ENCODE measurements around the gene APMAP. TPM values are rescaled to one million over a fixed set of nuclear protein-coding genes. Genes with fewer than 3 reads are reported as not detected.

APMAP gene
- total RNA-seq, 4 donors from 2014 or later: 45.3 to 83.1 (median 54.1) TPM

GRCh38 chr20:24993337-24994185, 1.0 kb upstream of the APMAP start:
- TF ChIP-seq EP300 (IDR thresholded peaks at IDR 0.05) (no peak), CTCF (IDR thresholded peaks at IDR 0.05) (peak; percentile 16 to 55 (median 24)), POLR2A (IDR thresholded peaks at IDR 0.05) (no peak)
- no peak for DNase-seq (ENCODE audit: low spot score in 2 of 2)
- WGBS, 2 donors: 21 to 34% methylated on average over 9 of the region's 9 CpGs
- Histone ChIP-seq H3K4me3 (peak overlapping the region; percentile 68 to 87 (median 80)), H3K9me3 (no peaks in the 10 kb centered on the region), H3K4me1 (peaks cover 0 to 56% (median 19%) of the 10 kb centered on the region in 4 donors), H3K27me3 (no peaks in the 10 kb centered on the region), H3K27ac (peak overlapping the region; percentile 83 to 97 (median 96)), H3K36me3 (no peaks in the 10 kb centered on the region)

GRCh38 chr20:24991897-24992486, 559 bp downstream of the APMAP start:
- 0 to 1% methylated on average over 32 to 35 of the region's 36 CpGs for WGBS, 2 donors
- peak overlapping the region; percentile 68 to 87 (median 80) for H3K4me3 ChIP-seq
- H3K9me3 ChIP-seq: no peaks in the 10 kb centered on the region
- peaks cover 0 to 48% (median 19%) of the 10 kb centered on the region in 4 donors for H3K4me1 ChIP-seq
- DNase-seq (ENCODE audit: low spot score in 2 of 2): no peak
- peak overlapping the region; percentile 83 to 97 (median 96) for H3K27ac ChIP-seq
- no peaks in the 10 kb centered on the region for H3K36me3 ChIP-seq
- TF ChIP-seq EP300 (IDR thresholded peaks at IDR 0.05): no peak
- TF ChIP-seq CTCF (IDR thresholded peaks at IDR 0.05): no peak
- no peak for TF ChIP-seq POLR2A (IDR thresholded peaks at IDR 0.05)
- no peaks in the 10 kb centered on the region for H3K27me3 ChIP-seq

- TF ChIP-seq CTCF (IDR thresholded peaks at IDR 0.05) (no peak), EP300 (IDR thresholded peaks at IDR 0.05) (no peak), POLR2A (IDR thresholded peaks at IDR 0.05) (no peak)
- WGBS, 2 donors: 89 to 92% methylated on average over 2 of the region's 2 CpGs
- Histone ChIP-seq H3K9me3 (no peaks in the 10 kb centered on the region), H3K27me3 (no peaks in the 10 kb centered on the region), H3K27ac (no peak overlapping the region), H3K4me3 (peak overlapping the region in 1 of 4 donors; percentile 68), H3K4me1 (peaks cover 0 to 48% (median 19%) of the 10 kb centered on the region in 4 donors), H3K36me3 (no peaks in the 10 kb centered on the region)
- no peak for DNase-seq (ENCODE audit: low spot score in 2 of 2)
Measured at GRCh38 chr20:24990810-24991252, 1.7 kb downstream of the APMAP start.

- DNase-seq (ENCODE audit: low spot score in 2 of 2): no peak
- H3K4me1 ChIP-seq: peaks cover 0 to 43% (median 14%) of the 10 kb centered on the region in 4 donors
- WGBS, 2 donors: 92 to 93% methylated on average over 3 of the region's 3 CpGs
Measured at GRCh38 chr20:24989162-24989561, 3.4 kb downstream of the APMAP start.

GRCh38 chr20:24987873-24988835, 4.4 kb downstream of the APMAP start:
- no peak for DNase-seq (ENCODE audit: low spot score in 2 of 2)
- Histone ChIP-seq H3K9me3 (no peaks in the 10 kb centered on the region), H3K4me3 (no peak overlapping the region), H3K36me3 (peaks cover 0 to 7% (median 4%) of the 10 kb centered on the region in 3 donors), H3K27ac (no peak overlapping the region), H3K4me1 (peaks cover 0 to 39% (median 12%) of the 10 kb centered on the region in 4 donors), H3K27me3 (no peaks in the 10 kb centered on the region)
- TF ChIP-seq CTCF (IDR thresholded peaks at IDR 0.05): no peak
- TF ChIP-seq POLR2A (IDR thresholded peaks at IDR 0.05): no peak
- no peak for TF ChIP-seq EP300 (IDR thresholded peaks at IDR 0.05)
- 82 to 87% methylated on average over 7 of the region's 7 CpGs for WGBS, 2 donors

More at GRCh38 chr20:24989162-24989561, 3.4 kb downstream of the APMAP start:
- H3K9me3 ChIP-seq: no peaks in the 10 kb centered on the region
- TF ChIP-seq EP300 (IDR thresholded peaks at IDR 0.05) (peak in 1 of 2 donors; percentile 27), POLR2A (IDR thresholded peaks at IDR 0.05) (no peak)
- H3K27ac ChIP-seq: no peak overlapping the region
- H3K36me3 ChIP-seq: no peaks in the 10 kb centered on the region
- H3K4me3 ChIP-seq: no peak overlapping the region
- H3K27me3 ChIP-seq: no peaks in the 10 kb centered on the region

Measured in tibial nerve (tissue), 4 donors.